NCI-H82 treated with DMSO at 0.1 percent for 48 hours (cell line): Measurements from ENCODE around the gene RPS6KA5.
"Not testable (repeated sequence)": the region's sequence is repeated elsewhere in the genome, so short reads cannot be mapped to it uniquely, and the experiment has no call there.

ENCODE experiments used
- DNase-seq: peaks from one replicate; lab custom pipeline; 2025; ENCODE audit not compliant: unreplicated experiment; lab: John Stamatoyannopoulos, UW

The RPS6KA5 gene

GRCh38 chr14:90839024-90839888 is 221.2 kb downstream of the RPS6KA5 start:
- DNase-seq: no peak

GRCh38 chr14:90838531-90838930 is 221.9 kb downstream of the RPS6KA5 start:
- not testable (repeated sequence) for DNase-seq

DNA sequence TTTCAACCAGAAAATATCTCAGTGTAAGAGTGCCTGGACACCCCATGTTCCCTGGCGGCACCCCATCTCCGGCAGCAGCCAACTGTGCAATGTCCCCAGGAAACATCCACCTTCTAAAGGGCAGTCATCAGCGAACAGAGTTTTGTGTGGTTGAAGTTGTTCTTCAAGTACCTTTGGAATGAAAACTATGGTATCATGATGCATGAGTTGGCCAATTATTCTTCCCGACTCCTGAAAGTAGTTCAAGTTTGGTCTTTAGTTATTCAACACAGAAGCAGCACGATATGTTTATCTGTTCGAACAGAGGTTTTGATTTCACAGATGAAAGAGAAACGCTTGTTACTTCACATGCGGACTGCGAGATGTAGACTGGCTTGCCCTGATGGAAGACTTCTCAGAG is 223.1 kb downstream of the RPS6KA5 start:
- DNase-seq: no peak

DNA sequence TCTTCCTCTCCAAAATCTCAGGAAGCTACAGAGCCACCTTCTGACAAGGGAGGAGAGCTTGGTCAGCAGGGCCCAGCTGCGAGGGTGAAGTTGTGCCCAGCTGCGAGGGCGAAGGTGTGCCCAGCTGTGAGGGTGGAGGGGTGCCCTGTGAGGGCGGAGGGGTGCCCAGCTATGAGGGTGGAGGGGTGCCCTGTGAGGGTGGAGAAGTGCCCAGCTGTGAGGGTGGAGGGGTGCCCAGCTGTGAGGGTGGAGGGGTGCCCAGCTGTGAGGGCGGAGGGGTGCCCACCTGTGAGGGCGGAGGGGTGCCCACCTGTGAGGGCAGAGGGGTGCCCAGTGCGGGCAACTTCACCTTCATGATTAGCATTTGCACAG is 223.8 kb downstream of the RPS6KA5 start:
- no peak for DNase-seq

DNA sequence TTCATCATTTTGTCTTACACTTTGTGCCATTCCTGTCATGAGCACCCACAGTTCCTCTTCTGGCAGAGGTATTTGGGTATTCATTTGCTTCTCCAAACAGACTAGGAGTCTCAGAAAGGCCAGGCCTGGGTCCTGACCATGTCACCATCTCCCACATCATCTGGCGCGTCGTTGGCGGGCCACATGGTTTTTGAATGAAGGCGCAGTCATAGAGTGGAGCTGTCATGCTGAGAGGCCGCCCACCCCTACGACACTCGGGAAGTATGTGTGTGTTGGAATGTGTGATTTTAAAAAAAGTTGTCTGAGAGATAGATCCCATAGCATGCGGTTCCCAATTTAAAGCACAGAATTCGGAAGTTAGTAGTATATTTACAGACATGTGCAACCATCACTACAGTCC is 228.6 kb downstream of the RPS6KA5 start:
- DNase-seq: no peak

DNA sequence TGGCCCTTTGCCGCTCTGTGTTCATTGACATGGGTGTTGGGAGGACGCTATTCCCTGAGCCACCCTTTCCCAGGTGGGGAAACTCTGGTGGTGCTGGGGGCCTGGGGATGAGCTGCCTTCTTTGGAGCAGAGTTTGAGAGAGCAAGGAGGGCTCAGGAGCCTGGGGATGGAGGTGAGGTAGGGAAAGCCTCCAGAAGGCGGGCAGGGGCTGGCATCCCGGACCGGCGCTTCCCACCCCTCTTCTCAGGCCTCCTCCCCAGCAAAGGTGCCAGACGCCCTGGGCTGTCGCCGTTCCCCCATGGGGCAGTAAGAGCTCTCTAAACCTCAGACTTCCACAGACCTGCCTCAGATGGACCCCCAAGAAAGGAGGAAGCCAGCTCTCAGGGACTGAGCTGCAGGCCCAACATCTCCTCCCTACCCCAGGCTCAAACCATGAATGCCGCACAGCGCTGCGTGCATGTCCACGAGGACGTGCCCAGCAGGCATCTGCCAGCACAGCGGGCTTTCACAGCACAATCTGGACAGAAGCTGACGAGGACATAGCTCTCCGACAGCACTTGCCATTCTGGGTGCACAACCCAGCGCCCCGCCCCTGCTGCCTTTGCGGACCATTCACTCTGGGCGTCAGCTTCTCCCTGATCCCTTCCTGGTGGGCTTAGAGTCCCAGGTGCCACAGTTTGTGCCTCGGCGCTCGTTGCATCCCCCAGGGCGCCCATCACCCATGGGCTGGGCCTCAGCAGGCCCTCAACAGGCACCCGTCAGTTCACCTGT is 229.3 kb downstream of the RPS6KA5 start:
- no peak for DNase-seq

- no peak for DNase-seq
Observed at GRCh38 chr14:90829677-90830076, 230.8 kb downstream of the RPS6KA5 start.

DNA sequence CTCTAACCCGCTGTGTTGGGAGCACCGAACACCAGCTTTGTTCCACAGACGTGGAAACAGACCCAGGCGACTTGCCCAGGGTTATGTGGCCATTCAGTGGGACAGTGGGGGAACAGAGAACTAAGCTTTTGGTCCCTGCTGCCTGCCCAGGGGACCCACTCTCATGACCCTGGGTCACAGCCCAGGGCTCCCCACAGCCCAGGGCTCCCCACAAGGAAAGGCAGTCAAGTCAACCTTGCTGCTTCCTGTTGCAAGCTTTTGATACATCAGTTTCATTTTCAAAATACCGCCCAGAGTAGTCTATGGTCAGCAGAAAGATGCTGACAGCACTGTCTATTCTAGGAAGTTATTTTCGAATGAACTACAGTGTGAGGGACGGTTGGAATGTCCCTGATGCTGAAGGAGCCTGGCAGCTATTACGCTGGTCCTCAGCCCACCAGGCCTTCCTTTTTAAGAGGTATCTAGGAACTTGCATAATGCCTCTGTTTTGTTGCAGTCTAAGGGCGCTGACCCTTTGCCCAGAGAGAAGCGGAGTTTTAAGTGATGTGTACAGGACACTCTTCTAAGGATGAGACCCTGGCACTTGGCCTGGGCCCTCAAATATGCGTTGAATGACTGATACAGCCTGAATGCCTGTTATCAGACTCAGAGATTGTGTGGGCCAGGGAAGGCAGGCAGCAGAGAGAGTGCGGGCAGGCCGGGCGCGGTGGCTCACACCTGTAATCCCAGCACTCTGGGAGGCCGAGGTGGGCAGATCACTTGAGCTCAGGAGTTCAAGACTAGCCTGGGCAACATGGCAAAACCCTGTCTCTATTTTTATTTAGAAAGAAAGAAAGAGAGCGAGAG is 231.6 kb downstream of the RPS6KA5 start:
- DNase-seq: no peak

GRCh38 chr14:90827919-90828610 is 232.4 kb downstream of the RPS6KA5 start:
- DNase-seq: peak; percentile 60

DNA sequence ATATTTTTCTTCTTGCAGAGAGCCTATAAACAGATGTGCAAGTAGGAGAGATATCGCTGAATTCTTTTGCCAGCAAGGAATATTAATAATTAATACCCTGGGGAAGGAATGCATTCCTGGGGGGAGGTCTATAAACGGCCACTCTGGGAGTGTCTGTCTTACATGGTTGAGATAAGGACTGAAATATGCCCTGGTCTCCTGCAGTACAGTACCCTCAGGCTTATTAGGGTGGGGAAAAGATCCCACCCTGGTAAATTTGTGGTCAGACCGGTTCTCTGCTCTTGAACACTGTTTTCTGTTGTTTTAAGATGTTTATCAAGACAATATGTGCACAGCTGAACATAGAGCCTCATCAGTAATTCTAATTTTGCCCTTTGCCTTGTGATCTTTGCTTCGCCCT is 236.9 kb downstream of the RPS6KA5 start:
- not testable (repeated sequence) for DNase-seq

DNA sequence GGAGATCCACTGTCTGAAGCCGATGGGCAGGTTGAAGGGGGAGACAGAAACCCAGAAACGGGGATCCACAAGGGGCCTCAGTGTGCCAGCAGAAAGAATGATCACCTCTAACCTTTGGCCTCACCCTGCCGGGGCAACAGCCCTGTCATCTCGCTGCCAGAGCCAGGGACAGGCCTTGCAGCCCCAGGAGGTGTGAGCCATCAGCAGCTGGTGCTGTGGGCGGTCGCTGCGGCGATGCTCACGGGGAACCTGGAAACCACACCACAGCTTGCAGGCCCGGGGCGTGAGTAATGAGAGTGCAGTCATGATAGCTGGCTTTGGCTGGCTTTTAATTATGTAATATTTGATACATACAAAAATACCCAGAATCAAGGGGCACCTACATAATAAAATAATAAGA is 239.5 kb downstream of the RPS6KA5 start:
- no peak for DNase-seq

DNA sequence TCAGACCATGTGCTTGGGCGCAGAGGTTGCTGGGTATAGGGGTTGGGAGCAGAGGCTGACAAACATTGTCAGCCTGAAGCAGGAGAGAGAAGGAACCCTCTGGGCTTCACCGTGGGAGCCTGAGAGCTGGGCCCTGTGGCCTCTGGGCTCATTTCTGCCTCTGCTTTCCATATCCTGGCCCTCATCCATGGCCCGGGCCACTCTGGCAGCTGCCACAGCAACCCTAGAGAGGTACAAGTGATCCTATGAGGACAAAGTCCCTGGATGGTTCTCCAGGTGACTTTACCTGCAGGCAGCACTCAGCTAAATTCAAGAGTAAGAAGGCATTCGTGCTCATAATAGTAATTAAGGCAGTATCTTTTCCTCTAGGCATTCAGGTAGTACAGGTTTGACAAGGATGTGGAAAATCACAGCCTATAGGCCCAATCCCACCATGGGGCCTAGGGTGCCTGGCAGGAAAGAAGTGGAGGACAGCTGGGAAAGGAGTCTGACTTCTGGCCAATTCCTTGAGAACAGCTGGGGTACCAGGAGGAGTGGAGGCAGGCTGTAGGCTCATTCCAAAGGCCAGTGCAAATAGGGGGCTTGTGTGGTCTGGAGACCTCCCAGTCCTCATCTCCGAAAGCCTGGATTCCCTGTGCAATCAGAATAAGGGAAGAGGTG is 240.6 kb downstream of the RPS6KA5 start:
- DNase-seq: no peak

- DNase-seq: no peak
Observed at GRCh38 chr14:90818715-90819114, 241.7 kb downstream of the RPS6KA5 start.

- no peak for DNase-seq
Observed at GRCh38 chr14:90816681-90817436, 243.6 kb downstream of the RPS6KA5 start.

DNA sequence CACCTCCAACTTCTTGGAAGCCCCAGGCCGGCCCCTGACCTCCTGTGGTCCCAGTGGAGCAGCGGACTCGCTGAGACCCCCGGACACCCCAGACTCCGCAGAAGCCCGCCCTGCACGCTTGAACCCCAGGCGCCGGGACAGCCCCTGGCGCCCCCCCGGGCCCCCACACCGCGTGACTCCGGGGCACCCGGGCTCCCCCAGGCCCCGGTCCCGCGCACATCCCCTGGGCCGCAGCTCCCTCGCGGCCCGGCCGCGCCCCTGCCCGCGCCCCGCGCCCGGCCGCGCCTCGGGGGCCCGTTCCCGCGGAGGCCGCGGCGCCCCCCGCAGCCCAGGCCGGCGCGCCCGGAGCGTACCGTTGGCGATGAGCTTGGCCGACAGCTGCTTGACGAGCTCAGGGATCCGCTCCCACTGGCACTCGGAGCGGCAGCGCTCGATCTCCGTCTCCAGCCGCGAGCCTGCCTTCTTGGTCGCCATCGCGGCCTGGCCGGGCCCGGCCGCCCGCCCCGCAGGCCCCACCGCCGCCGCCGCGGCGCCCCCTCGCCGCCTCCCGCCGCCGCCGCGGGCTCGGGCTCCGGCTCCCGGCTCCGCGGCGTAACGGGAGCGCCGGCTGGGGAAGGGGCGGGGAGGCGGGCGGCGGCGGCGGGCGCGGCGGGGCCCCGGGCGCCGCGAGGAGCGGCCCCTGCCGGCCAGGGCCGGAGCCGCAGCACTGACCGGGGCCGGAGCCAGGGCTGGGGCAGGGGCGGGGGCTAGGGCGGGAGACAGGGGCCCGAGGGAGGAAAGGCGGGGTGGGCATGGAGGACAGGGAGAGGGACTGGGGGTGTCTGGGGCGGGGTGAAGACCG is 244.4 kb downstream of the RPS6KA5 start, which contains the start of gene TTC7B:
Gene TTC7B, minus strand, starts transcription at position 609 of the 841 bp plus-strand sequence. Its CDS starts 135 bp downstream, at position 474.
- DNase-seq: no peak

- DNase-seq: no peak
Observed at GRCh38 chr14:90815572-90815821, 244.9 kb downstream of the RPS6KA5 start.

- peak; percentile 24 for DNase-seq
Observed at GRCh38 chr14:90814806-90815571, 245.5 kb downstream of the RPS6KA5 start.

DNA sequence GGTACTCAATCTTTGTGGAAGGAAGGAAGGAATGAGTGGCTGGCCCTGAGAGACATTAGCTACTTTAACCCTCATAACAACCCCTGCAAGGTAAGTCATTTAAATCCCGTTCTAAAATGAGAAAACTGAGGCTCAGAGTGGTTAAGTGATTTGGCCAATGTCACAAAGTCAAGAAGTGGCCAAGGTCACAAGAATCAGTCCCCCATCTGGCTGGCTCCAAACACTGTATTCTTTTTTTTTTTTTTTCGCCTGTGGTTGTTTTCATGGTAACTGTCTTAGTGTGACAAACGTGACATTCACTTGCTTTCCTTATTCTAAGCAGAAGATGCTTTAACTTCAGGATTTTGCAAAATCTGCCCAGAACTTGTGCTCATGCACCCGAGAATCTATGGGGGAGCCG is 247.0 kb downstream of the RPS6KA5 start:
- no peak for DNase-seq
